WTC11 (cell line): Measurements from ENCODE around the gene UBXN10. TPM values are rescaled to one million over a fixed set of nuclear protein-coding genes. Genes with fewer than 3 reads are reported as not detected.

Source experiments
- ATAC-seq: fragments of 200-7000 bp; cut with Tn5 transposase; 2 replicates; pipeline ENCODE4 v1.10.0; 2021; ENCODE audit warnings: mild to moderate bottlenecking, moderate library complexity
- CTCF ChIA-PET: fragments of 300-600 bp; sonication (Branson Sonifier 250); formaldehyde crosslinking; loops from one replicate; lab custom pipeline; 2021; ENCODE audit warnings: antibody characterized with exemption; lab: Charles Lee
- POLR2A ChIA-PET: fragments of 350-600 bp; sonication (Branson Sonifier 250); formaldehyde crosslinking; loops from one replicate; lab custom pipeline; 2021; ENCODE audit warnings: antibody characterized with exemption; lab: Charles Lee
- DNase-seq: peaks from one replicate; pipeline ENCODE4 v3.0.0; 2021; ENCODE audit warnings: low spot score
- H3K27ac Mint-ChIP-seq: 2 replicates; pipeline ENCODE4 v1.8.0; 2021; ENCODE audit warnings: mixed read lengths
- H3K27me3 Mint-ChIP-seq: 2 replicates; pipeline ENCODE4 v1.8.0; 2021; ENCODE audit warnings: low read depth, mild to moderate bottlenecking, moderate library complexity, mixed read lengths
- H3K36me3 Mint-ChIP-seq: 2 replicates; pipeline ENCODE4 v1.8.0; 2021; ENCODE audit warnings: mixed read lengths
- H3K4me1 Mint-ChIP-seq: 2 replicates; pipeline ENCODE4 v1.8.0; 2022; ENCODE audit warnings: mixed read lengths
- H3K4me3 Mint-ChIP-seq: 2 replicates; pipeline ENCODE4 v1.8.0; 2021; ENCODE audit warnings: mild to moderate bottlenecking, moderate library complexity, mixed read lengths
- H3K9me3 Mint-ChIP-seq: 2 replicates; pipeline ENCODE4 v1.8.0; 2021; ENCODE audit warnings: mixed read lengths
- ELF4 ChIP-seq: sonication (generic); formaldehyde crosslinking; IDR thresholded peaks from 2 replicates; pipeline ENCODE4 v1.8.1; 2022; ENCODE audit warnings: low read depth, mild to moderate bottlenecking, moderate library complexity, missing genetic modification reagents
- FOXK1 ChIP-seq: sonication (generic); formaldehyde crosslinking; IDR thresholded peaks from 2 replicates; pipeline ENCODE4 v1.8.0; 2022; ENCODE audit warnings: mild to moderate bottlenecking, moderate library complexity, missing genetic modification reagents
- MYBL2 ChIP-seq: sonication (generic); formaldehyde crosslinking; IDR thresholded peaks from 2 replicates; pipeline ENCODE4 v1.8.1; 2023; ENCODE audit warnings: mild to moderate bottlenecking, moderate library complexity, missing genetic modification reagents
- NFE2L1 ChIP-seq: sonication (generic); formaldehyde crosslinking; IDR thresholded peaks from 2 replicates; pipeline ENCODE4 v1.8.1; 2023; ENCODE audit warnings: missing genetic modification reagents
- NR2C2 ChIP-seq: sonication (generic); formaldehyde crosslinking; IDR thresholded peaks from 2 replicates; pipeline ENCODE4 v1.8.0; 2022; ENCODE audit warnings: mild to moderate bottlenecking, missing genetic modification reagents
- SMAD3 ChIP-seq: sonication (generic); formaldehyde crosslinking; IDR thresholded peaks from 2 replicates; pipeline ENCODE4 v1.8.0; 2022; ENCODE audit warnings: missing genetic modification reagents, mild to moderate bottlenecking, borderline replicate concordance
- SMAD4 ChIP-seq: sonication (generic); formaldehyde crosslinking; IDR thresholded peaks from 2 replicates; pipeline ENCODE4 v1.8.0; 2022; ENCODE audit warnings: mild to moderate bottlenecking, missing genetic modification reagents
- ZNF138 ChIP-seq: sonication (generic); formaldehyde crosslinking; conservative IDR thresholded peaks from 2 replicates; pipeline ENCODE4 v1.8.1; 2022; ENCODE audit warnings: mild to moderate bottlenecking, moderate library complexity, missing genetic modification reagents
- ZNF219 ChIP-seq: sonication (generic); formaldehyde crosslinking; IDR thresholded peaks from 2 replicates; pipeline ENCODE4 v1.8.0; 2023; ENCODE audit warnings: missing genetic modification reagents, mild to moderate bottlenecking, borderline replicate concordance
- ZNF416 ChIP-seq: fragments of 250-450 bp; sonication (Bioruptor Pico); IDR thresholded peaks from 2 replicates; pipeline ENCODE4 v1.9.0; 2021; ENCODE audit warnings: mild to moderate bottlenecking, inconsistent platforms
- ZNF671 ChIP-seq: fragments of 250-450 bp; sonication (Bioruptor Pico); IDR thresholded peaks from 2 replicates; pipeline ENCODE4 v1.8.0; 2021; ENCODE audit warnings: mild to moderate bottlenecking
- total RNA-seq: library from RNA; stranded (reverse); gene quantifications from 3 replicates; pipeline ENCODE4 v1.2.3, GENCODE V29; 2021
- TF ChIP-seq, protein P1 (sequence below): sonication (generic); formaldehyde crosslinking; IDR thresholded peaks from 2 replicates; pipeline ENCODE4 v1.8.1; 2022; ENCODE audit warnings: low read depth, missing genetic modification reagents, borderline replicate concordance
- TF ChIP-seq, protein P2 (sequence below): sonication (generic); formaldehyde crosslinking; IDR thresholded peaks from 2 replicates; pipeline ENCODE4 v1.8.1; 2023; ENCODE audit warnings: mild to moderate bottlenecking, missing genetic modification reagents, moderate library complexity
- TF ChIP-seq, protein P3 (sequence below): fragments of 250-450 bp; sonication (Bioruptor Pico); IDR thresholded peaks from 2 replicates; pipeline ENCODE4 v2.1.2; 2022; ENCODE audit warnings: mild to moderate bottlenecking, moderate library complexity
- TF ChIP-seq, protein P4 (sequence below): sonication (generic); formaldehyde crosslinking; IDR thresholded peaks from 2 replicates; pipeline ENCODE4 v1.8.0; 2022; ENCODE audit warnings: mild to moderate bottlenecking, missing genetic modification reagents
- TF ChIP-seq, protein P5 (sequence below): sonication (generic); formaldehyde crosslinking; IDR thresholded peaks from 2 replicates; pipeline ENCODE4 v1.8.0; 2022; ENCODE audit warnings: mild to moderate bottlenecking, missing genetic modification reagents
- TF ChIP-seq, protein P6 (sequence below): sonication (generic); formaldehyde crosslinking; conservative IDR thresholded peaks from 2 replicates; pipeline ENCODE4 v1.8.1; 2022; ENCODE audit warnings: mild to moderate bottlenecking, missing genetic modification reagents
- TF ChIP-seq, protein P7 (sequence below): fragments of 250-450 bp; sonication (Bioruptor Pico); IDR thresholded peaks from 2 replicates; pipeline ENCODE4 v1.9.0; 2021; ENCODE audit warnings: moderate library complexity, mild to moderate bottlenecking, inconsistent platforms, borderline replicate concordance
- TF ChIP-seq, protein P8 (sequence below): sonication (generic); formaldehyde crosslinking; IDR thresholded peaks from 2 replicates; pipeline ENCODE4 v1.8.1; 2023; ENCODE audit warnings: mild to moderate bottlenecking, moderate library complexity, missing genetic modification reagents

Gene UBXN10
- total RNA-seq, 1 experiment from 2014 or later = 0.52 TPM

DNA sequence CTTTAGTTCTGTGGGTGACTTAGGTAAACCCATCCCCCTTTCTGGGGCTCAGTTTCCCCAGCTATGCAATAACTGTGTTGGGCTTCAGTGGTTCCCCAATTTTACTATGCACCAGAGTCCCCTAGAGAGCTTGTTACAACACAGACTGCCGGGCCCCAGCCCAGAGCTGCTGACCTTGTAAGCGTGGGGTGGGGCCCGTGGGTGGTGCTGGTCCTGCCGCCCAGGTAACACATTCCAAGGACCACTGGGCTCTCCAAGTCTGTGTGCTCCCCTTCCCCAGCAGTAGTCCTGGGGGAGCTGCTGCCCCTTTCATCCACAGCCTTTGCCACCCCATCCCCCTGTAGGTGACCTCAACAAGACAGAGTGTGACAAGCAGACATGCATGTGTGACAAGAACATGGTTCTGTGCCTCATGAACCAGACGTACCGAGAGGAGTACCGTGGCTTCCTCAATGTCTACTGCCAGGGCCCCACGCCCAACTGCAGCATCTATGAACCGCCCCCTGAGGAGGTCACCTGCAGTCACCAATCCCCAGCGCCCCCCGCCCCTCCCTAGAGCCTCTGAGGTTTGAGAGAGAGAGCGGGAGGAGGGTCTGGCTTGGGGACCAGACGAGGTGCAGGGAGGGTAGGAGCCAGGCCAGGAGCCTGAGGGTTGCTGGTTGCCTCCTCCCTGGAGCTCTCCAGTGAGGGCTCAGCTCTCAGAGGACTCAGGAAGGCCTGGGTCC is 37.9 kb upstream of the UBXN10 start:
- ChIA-PET CTCF (interaction anchor here (1.0 to 1.2 kb wide), 2 partner anchors 9 to 173 kb away, joined by 4 read pairs; no protein-coding TSS in a partner anchor), POLR2A (no interaction called here)
- DNase-seq = no peak
- Mint-ChIP-seq H3K36me3 (no peaks in the 10 kb centered on the region), H3K4me1 (peaks cover 12% of the 10 kb centered on the region), H3K27me3 (no peaks in the 10 kb centered on the region)
- TF ChIP-seq ZNF219 (CRISPR knock-in tag) = no peak
- TF ChIP-seq, protein P1, sequence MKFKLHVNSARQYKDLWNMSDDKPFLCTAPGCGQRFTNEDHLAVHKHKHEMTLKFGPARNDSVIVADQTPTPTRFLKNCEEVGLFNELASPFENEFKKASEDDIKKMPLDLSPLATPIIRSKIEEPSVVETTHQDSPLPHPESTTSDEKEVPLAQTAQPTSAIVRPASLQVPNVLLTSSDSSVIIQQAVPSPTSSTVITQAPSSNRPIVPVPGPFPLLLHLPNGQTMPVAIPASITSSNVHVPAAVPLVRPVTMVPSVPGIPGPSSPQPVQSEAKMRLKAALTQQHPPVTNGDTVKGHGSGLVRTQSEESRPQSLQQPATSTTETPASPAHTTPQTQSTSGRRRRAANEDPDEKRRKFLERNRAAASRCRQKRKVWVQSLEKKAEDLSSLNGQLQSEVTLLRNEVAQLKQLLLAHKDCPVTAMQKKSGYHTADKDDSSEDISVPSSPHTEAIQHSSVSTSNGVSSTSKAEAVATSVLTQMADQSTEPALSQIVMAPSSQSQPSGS (CRISPR knock-in tag) = no peak
- no peak for TF ChIP-seq ZNF416 (CRISPR knock-in tag)
- no peak for TF ChIP-seq ZNF138 (CRISPR knock-in tag)
- no peak for TF ChIP-seq ZNF671 (CRISPR knock-in tag)
- TF ChIP-seq, protein P2, sequence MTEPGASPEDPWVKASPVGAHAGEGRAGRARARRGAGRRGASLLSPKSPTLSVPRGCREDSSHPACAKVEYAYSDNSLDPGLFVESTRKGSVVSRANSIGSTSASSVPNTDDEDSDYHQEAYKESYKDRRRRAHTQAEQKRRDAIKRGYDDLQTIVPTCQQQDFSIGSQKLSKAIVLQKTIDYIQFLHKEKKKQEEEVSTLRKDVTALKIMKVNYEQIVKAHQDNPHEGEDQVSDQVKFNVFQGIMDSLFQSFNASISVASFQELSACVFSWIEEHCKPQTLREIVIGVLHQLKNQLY (CRISPR knock-in tag) = no peak
- TF ChIP-seq, protein P3, sequence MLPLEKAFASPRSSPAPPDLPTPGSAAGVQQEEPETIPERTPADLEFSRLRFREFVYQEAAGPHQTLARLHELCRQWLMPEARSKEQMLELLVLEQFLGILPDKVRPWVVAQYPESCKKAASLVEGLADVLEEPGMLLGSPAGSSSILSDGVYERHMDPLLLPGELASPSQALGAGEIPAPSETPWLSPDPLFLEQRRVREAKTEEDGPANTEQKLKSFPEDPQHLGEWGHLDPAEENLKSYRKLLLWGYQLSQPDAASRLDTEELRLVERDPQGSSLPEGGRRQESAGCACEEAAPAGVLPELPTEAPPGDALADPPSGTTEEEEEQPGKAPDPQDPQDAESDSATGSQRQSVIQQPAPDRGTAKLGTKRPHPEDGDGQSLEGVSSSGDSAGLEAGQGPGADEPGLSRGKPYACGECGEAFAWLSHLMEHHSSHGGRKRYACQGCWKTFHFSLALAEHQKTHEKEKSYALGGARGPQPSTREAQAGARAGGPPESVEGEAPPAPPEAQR (CRISPR knock-in tag) = no peak
- no peak for TF ChIP-seq NR2C2 (CRISPR knock-in tag)
- TF ChIP-seq NFE2L1 = no peak
- TF ChIP-seq, protein P4, sequence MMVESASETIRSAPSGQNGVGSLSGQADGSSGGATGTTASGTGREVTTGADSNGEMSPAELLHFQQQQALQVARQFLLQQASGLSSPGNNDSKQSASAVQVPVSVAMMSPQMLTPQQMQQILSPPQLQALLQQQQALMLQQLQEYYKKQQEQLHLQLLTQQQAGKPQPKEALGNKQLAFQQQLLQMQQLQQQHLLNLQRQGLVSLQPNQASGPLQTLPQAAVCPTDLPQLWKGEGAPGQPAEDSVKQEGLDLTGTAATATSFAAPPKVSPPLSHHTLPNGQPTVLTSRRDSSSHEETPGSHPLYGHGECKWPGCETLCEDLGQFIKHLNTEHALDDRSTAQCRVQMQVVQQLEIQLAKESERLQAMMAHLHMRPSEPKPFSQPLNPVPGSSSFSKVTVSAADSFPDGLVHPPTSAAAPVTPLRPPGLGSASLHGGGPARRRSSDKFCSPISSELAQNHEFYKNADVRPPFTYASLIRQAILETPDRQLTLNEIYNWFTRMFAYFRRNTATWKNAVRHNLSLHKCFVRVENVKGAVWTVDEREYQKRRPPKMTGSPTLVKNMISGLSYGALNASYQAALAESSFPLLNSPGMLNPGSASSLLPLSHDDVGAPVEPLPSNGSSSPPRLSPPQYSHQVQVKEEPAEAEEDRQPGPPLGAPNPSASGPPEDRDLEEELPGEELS (CRISPR knock-in tag) = no peak
- TF ChIP-seq MYBL2 (CRISPR knock-in tag) = no peak
- no peak for TF ChIP-seq FOXK1 (CRISPR knock-in tag)
- TF ChIP-seq SMAD4 (CRISPR knock-in tag) = no peak
- no peak for TF ChIP-seq ELF4
- TF ChIP-seq SMAD3 (CRISPR knock-in tag) = no peak
- TF ChIP-seq, protein P5, sequence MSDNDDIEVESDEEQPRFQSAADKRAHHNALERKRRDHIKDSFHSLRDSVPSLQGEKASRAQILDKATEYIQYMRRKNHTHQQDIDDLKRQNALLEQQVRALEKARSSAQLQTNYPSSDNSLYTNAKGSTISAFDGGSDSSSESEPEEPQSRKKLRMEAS (CRISPR knock-in tag) = no peak
- TF ChIP-seq, protein P6, sequence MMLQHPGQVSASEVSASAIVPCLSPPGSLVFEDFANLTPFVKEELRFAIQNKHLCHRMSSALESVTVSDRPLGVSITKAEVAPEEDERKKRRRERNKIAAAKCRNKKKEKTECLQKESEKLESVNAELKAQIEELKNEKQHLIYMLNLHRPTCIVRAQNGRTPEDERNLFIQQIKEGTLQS (CRISPR knock-in tag) = no peak
- TF ChIP-seq, protein P7, sequence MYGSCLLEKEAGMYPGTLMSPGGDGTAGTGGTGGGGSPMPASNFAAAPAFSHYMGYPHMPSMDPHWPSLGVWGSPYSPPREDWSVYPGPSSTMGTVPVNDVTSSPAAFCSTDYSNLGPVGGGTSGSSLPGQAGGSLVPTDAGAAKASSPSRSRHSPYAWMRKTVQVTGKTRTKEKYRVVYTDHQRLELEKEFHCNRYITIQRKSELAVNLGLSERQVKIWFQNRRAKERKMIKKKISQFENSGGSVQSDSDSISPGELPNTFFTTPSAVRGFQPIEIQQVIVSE (CRISPR knock-in tag) = no peak
- TF ChIP-seq, protein P8, sequence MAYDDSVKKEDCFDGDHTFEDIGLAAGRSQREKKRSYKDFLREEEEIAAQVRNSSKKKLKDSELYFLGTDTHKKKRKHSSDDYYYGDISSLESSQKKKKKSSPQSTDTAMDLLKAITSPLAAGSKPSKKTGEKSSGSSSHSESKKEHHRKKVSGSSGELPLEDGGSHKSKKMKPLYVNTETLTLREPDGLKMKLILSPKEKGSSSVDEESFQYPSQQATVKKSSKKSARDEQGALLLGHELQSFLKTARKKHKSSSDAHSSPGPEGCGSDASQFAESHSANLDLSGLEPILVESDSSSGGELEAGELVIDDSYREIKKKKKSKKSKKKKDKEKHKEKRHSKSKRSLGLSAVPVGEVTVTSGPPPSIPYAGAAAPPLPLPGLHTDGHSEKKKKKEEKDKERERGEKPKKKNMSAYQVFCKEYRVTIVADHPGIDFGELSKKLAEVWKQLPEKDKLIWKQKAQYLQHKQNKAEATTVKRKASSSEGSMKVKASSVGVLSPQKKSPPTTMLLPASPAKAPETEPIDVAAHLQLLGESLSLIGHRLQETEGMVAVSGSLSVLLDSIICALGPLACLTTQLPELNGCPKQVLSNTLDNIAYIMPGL = no peak
- TF ChIP-seq, all 79 proteins: peak for 0
- no peak for ATAC-seq
- Mint-ChIP-seq H3K4me3 (no peak overlapping the region), H3K27ac (no peak overlapping the region), H3K9me3 (no peaks in the 10 kb centered on the region)
